Trophoblast cell (in vitro differentiated cells and primary cell): ENCODE results near the gene TMEM263.

Source experiments
- DNase-seq, 2 donors: peaks; one replicate each; pipeline ENCODE4 v3.0.0-alpha.2; 2016
- H2AFZ ChIP-seq: 2 replicates; pipeline ENCODE4 v1.6.1; 2013; ENCODE audit warnings: low read length, moderate library complexity, mild to moderate bottlenecking; ENCODE audit not compliant: insufficient read depth, poor library complexity
- H2AK5ac ChIP-seq: 2 replicates; pipeline ENCODE4 v1.6.1; 2013; ENCODE audit warnings: mild to moderate bottlenecking, low read length
- H2BK120ac ChIP-seq: 2 replicates; pipeline ENCODE4 v1.6.1; 2013; ENCODE audit warnings: low read length, mild to moderate bottlenecking, moderate library complexity; ENCODE audit not compliant: insufficient read depth, poor library complexity
- H2BK12ac ChIP-seq: 2 replicates; pipeline ENCODE4 v1.6.1; 2013; ENCODE audit warnings: mild to moderate bottlenecking, low read length, moderate library complexity
- H2BK5ac ChIP-seq: 2 replicates; pipeline ENCODE4 v1.6.1; 2013; ENCODE audit warnings: low read length, low read depth, moderate library complexity, mild to moderate bottlenecking; ENCODE audit not compliant: poor library complexity
- H3K14ac ChIP-seq: 2 replicates; pipeline ENCODE4 v1.6.1; 2013; ENCODE audit warnings: mild to moderate bottlenecking, low read length
- H3K18ac ChIP-seq: 2 replicates; pipeline ENCODE4 v1.6.1; 2013; ENCODE audit warnings: mild to moderate bottlenecking, low read length
- H3K23ac ChIP-seq: 2 replicates; pipeline ENCODE4 v1.6.1; 2013; ENCODE audit warnings: low read length
- H3K27ac ChIP-seq: 2 replicates; pipeline ENCODE4 v1.5.1; 2013; ENCODE audit warnings: low read depth, mild to moderate bottlenecking, inconsistent platforms, low read length, moderate library complexity
- H3K27me3 ChIP-seq: 2 replicates; pipeline ENCODE4 v1.6.1; 2013; ENCODE audit warnings: inconsistent platforms, mild to moderate bottlenecking, low read length, moderate library complexity; ENCODE audit not compliant: insufficient read depth
- H3K36me3 ChIP-seq, 2 experiments: 1 replicate in 1 of 2; 2 replicates in 1 of 2; pipeline ENCODE4 v1.6.1; 2013; ENCODE audit warnings: low read length in 2 of 2, mild to moderate bottlenecking in 2 of 2, moderate library complexity in 1 of 2; ENCODE audit not compliant: insufficient read depth in 2 of 2, control insufficient read depth in 1 of 2
- H3K4ac ChIP-seq: 2 replicates; pipeline ENCODE4 v1.6.1; 2013; ENCODE audit warnings: low read depth, mild to moderate bottlenecking, low read length, moderate library complexity
- H3K4me1 ChIP-seq, 2 experiments: 1 replicate in 1 of 2; 2 replicates in 1 of 2; pipeline ENCODE4 v1.6.1; 2013; ENCODE audit warnings: low read length in 2 of 2, mild to moderate bottlenecking in 2 of 2, moderate library complexity in 1 of 2; ENCODE audit not compliant: insufficient read depth in 2 of 2, control insufficient read depth in 1 of 2
- H3K4me2 ChIP-seq: 2 replicates; pipeline ENCODE4 v1.6.1; 2013; ENCODE audit warnings: inconsistent platforms, mild to moderate bottlenecking, low read length, moderate library complexity
- H3K4me3 ChIP-seq: 2 replicates; pipeline ENCODE4 v1.5.1; 2013; ENCODE audit warnings: mild to moderate bottlenecking, low read depth, low read length, inconsistent platforms
- H3K79me1 ChIP-seq: one replicate; pipeline ENCODE4 v1.6.1; 2013; ENCODE audit warnings: low read length
- H3K79me2 ChIP-seq: 2 replicates; pipeline ENCODE4 v1.6.1; 2013; ENCODE audit warnings: low read length, mild to moderate bottlenecking; ENCODE audit not compliant: control insufficient read depth, insufficient read depth, poor library complexity
- H3K9ac ChIP-seq: 2 replicates; pipeline ENCODE4 v1.6.1; 2013; ENCODE audit warnings: mild to moderate bottlenecking, low read length
- H3K9me3 ChIP-seq: 2 replicates; pipeline ENCODE4 v1.6.1; 2013; ENCODE audit warnings: low read depth, mild to moderate bottlenecking, control low read depth, inconsistent platforms, low read length; ENCODE audit not compliant: insufficient read depth
- H4K12ac ChIP-seq: 2 replicates; pipeline ENCODE4 v1.6.1; 2013; ENCODE audit warnings: low read depth, mild to moderate bottlenecking, low read length, moderate library complexity
- H4K8ac ChIP-seq: 2 replicates; pipeline ENCODE4 v1.6.1; 2013; ENCODE audit warnings: low read depth, mild to moderate bottlenecking, low read length, moderate library complexity
- H4K91ac ChIP-seq: one replicate; pipeline ENCODE4 v1.6.1; 2013; ENCODE audit warnings: low read depth, mild to moderate bottlenecking, low read length, moderate library complexity
- WGBS: extraction: QIAGEN DNeasy Blood & Tissue Kit; methylation state at CpG from one replicate; pipeline ENCODE4 v1.1.7; 2013; ENCODE audit warnings: missing lambda C conversion rate; ENCODE audit not compliant: insufficient read length, insufficient coverage; ENCODE audit errors: extremely low coverage; 5-methylcytosine and 5-hydroxymethylcytosine counted together

TMEM263 gene

DNA sequence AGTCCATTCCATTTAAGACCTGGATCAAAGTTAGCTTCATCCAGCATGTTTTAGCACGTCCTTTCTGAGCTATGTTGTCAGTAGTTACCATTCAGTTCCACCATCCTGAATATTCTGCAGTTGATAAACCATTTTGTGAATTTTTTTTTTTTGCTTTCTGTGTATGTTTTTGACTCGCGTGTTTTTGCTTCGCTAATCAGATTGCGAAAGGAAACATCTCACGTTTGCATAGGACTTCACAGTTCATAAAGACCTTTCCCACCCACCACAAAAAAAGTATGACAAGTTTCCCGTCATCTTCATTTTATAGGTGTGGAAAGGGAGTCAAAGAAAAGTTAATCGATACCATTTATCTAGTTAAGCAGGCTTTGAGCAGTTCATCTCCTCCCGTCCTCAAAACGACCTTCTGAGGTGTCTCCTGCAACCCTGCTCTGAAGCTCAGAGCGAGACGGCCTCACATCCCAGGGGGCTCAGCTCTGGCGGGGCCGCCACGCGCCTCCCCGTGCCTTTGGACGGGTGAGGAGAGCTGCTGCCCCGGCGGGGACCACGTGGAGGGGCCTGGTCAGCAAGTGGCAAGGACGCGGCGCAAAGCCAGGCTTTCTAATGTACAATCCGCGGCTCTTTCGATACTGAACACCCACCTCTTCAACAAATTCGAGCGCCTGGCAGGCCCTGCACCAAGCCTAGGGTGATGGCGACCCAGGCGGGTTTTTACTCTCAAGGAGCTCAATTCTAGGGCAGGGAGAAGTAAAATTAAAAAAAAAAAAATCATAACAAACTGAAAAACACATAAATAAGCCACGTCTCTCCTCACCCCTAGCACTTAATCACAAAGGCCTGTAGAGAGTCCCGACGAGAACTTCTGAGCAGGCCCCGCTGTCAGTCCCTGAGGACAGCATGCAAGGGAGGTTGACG is 988 bp upstream of the TMEM263 start:
- Histone ChIP-seq H2AK5ac (no peak overlapping the region), H3K14ac (peak overlapping the region; percentile 32), H4K91ac (peak overlapping the region; percentile 19), H2BK120ac (no peak overlapping the region), H3K9ac (peak overlapping the region; percentile 26), H3K4ac (peak overlapping the region; percentile 4), H2BK12ac (no peak overlapping the region), H4K8ac (peak overlapping the region; percentile 32), H3K79me2 (peaks cover 9% of the 10 kb centered on the region), H3K79me1 (peaks cover 12% of the 10 kb centered on the region), H3K27me3 (no peaks in the 10 kb centered on the region), H3K4me1 (peaks cover 3 to 5% of the 10 kb centered on the region in 2 experiments), H3K4me3 (peak overlapping the region; percentile 99), H4K12ac (peak overlapping the region; percentile 27), H3K36me3 (peaks cover 0 to 2% of the 10 kb centered on the region in 2 experiments), H3K9me3 (no peaks in the 10 kb centered on the region), H3K18ac (no peak overlapping the region), H3K23ac (no peak overlapping the region), H3K27ac (no peak overlapping the region), H3K4me2 (peak overlapping the region; percentile 85), H2AFZ (peak overlapping the region; percentile 66), H2BK5ac (no peak overlapping the region)
- WGBS, result no CpG with 5 or more reads among the region's 36 CpGs
- no peak for DNase-seq

DNA sequence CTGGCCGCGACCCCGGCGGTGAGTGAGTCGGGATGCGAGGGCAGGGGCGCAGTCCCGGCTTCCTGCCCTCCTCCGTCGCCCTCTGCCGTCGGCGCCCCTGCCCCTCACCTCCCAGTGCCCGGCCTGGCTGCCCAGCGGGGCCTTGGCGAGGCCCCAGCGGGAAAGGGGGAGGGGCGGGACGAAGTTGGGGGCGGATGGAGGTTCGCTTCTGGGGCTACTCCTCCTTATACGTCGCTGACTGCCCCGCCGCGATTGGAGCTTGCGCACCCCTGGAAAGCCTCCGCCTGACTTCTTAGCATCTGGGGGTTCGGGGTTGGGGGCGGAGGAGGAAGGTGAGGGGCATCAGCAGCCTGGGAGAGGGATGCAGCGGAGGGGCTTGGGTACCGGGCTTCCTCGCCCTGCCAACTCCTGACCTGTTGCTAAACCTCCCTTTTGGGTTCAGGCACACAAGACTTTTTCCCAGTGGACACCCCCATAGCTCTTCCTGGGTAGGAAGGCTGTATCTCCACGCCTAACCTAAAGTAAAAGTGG is 406 bp downstream of the TMEM263 start:
- Histone ChIP-seq H3K27ac (peak overlapping the region; percentile 98), H2BK120ac (peak overlapping the region; percentile 79), H3K4me1 (peaks cover 3 to 5% of the 10 kb centered on the region in 2 experiments), H3K27me3 (no peaks in the 10 kb centered on the region), H3K36me3 (peaks cover 2 to 8% of the 10 kb centered on the region in 2 experiments), H3K79me2 (peaks cover 11% of the 10 kb centered on the region), H2AFZ (peak overlapping the region; percentile 95), H2BK12ac (no peak overlapping the region), H3K9ac (peak overlapping the region; percentile 80), H3K9me3 (no peaks in the 10 kb centered on the region), H3K4me2 (peak overlapping the region; percentile 78), H3K23ac (no peak overlapping the region), H3K4ac (peak overlapping the region; percentile 96), H3K4me3 (peak overlapping the region; percentile 99), H2BK5ac (peak overlapping the region; percentile 98), H3K79me1 (peaks cover 12% of the 10 kb centered on the region), H3K18ac (peak overlapping the region; percentile 95), H4K12ac (peak overlapping the region; percentile 97), H4K91ac (peak overlapping the region; percentile 99), H2AK5ac (peak overlapping the region; percentile 97), H4K8ac (peak overlapping the region; percentile 92), H3K14ac (peak overlapping the region; percentile 99)
- no peak for DNase-seq
- WGBS, result no CpG with 5 or more reads among the region's 34 CpGs

- peaks cover 11% of the 10 kb centered on the region for H3K79me2 ChIP-seq
- H3K4me2 ChIP-seq, result peak overlapping the region; percentile 37
- peaks cover 3 to 5% of the 10 kb centered on the region in 2 experiments for H3K4me1 ChIP-seq
- peaks cover 2 to 8% of the 10 kb centered on the region in 2 experiments for H3K36me3 ChIP-seq
- no peak overlapping the region for H2AK5ac ChIP-seq
- H3K23ac ChIP-seq, result no peak overlapping the region
- no peak overlapping the region for H4K91ac ChIP-seq
- no peak overlapping the region for H4K8ac ChIP-seq
- no peak overlapping the region for H3K4ac ChIP-seq
- no peak overlapping the region for H3K18ac ChIP-seq
- DNase-seq, result no peak
- H2BK12ac ChIP-seq, result no peak overlapping the region
- H3K9me3 ChIP-seq, result no peaks in the 10 kb centered on the region
- H3K27ac ChIP-seq, result no peak overlapping the region
- H3K27me3 ChIP-seq, result no peaks in the 10 kb centered on the region
- no peak overlapping the region for H2BK120ac ChIP-seq
- H2BK5ac ChIP-seq, result no peak overlapping the region
- H4K12ac ChIP-seq, result no peak overlapping the region
- H3K9ac ChIP-seq, result no peak overlapping the region
- H3K14ac ChIP-seq, result no peak overlapping the region
- no peak overlapping the region for H2AFZ ChIP-seq
- peaks cover 12% of the 10 kb centered on the region for H3K79me1 ChIP-seq
- H3K4me3 ChIP-seq, result no peak overlapping the region
- whole genome bisulfite sequencing, result no CpG with 5 or more reads among the region's 1 CpG
These were observed 1.9 kb downstream of the TMEM263 start for GRCh38 chr12:106957583-106957982.

DNA sequence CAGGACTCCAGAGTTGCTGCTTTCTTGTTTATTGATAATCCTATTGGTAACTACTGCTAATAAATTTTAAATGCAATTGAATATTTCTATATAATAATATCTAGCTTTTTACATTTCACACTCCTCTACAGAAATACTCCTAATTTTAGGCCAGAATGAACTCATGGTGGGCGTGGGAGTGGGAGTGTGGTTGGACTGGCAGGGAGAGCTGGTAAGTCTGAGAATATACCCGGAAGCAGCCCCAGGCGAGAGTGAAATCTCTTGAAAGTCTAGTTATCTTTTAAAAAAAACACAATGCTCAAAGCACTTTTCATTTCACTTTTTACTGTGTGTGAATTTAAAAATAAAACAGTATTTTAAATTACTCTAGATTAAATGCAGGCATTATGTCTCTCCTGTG is 4.7 kb downstream of the TMEM263 start:
- no peak for DNase-seq
- no peak overlapping the region for H2AFZ ChIP-seq
- H4K8ac ChIP-seq, result no peak overlapping the region
- no peak overlapping the region for H3K4me2 ChIP-seq
- H3K36me3 ChIP-seq, result peaks cover 4 to 10% of the 10 kb centered on the region in 2 experiments
- H3K14ac ChIP-seq, result no peak overlapping the region
- peaks cover 10% of the 10 kb centered on the region for H3K79me1 ChIP-seq
- H3K9me3 ChIP-seq, result no peaks in the 10 kb centered on the region
- H3K9ac ChIP-seq, result no peak overlapping the region
- H3K79me2 ChIP-seq, result peaks cover 11% of the 10 kb centered on the region
- H3K4me3 ChIP-seq, result no peak overlapping the region
- H4K91ac ChIP-seq, result no peak overlapping the region
- no peak overlapping the region for H3K23ac ChIP-seq
- H3K4ac ChIP-seq, result no peak overlapping the region
- H2BK12ac ChIP-seq, result no peak overlapping the region
- no peaks in the 10 kb centered on the region for H3K4me1 ChIP-seq
- no peak overlapping the region for H2AK5ac ChIP-seq
- H3K18ac ChIP-seq, result no peak overlapping the region
- H3K27me3 ChIP-seq, result no peaks in the 10 kb centered on the region
- no peak overlapping the region for H4K12ac ChIP-seq
- H2BK5ac ChIP-seq, result no peak overlapping the region
- H2BK120ac ChIP-seq, result no peak overlapping the region
- WGBS, result no CpG with 5 or more reads among the region's 3 CpGs
- H3K27ac ChIP-seq, result no peak overlapping the region
